ENCODE measurements around the gene GPR27.

Gene GPR27

DNA sequence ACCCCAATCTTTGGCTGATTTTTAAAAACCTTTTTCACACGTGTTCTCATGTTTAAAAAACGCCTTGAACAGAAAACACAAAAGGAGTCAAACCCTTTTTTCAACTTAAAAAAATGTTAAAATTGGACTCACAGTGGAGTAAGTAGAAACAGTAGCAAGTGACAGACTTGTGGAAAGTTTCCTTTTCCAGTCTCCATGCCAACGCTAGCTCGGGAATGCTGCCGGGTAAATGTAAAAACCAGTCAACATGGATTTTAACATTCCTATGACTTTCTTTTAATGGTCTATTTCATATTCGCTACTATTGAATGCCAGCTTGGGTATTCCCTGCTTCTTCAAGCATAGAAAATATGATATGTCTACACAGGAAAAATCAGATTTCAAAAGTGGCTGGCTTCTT is 32.9 kb downstream of the GPR27 start:
- DNase-seq, result no peak

- no peak for DNase-seq
These were observed 34.3 kb downstream of the GPR27 start for GRCh38 chr3:71787851-71788405.

DNA sequence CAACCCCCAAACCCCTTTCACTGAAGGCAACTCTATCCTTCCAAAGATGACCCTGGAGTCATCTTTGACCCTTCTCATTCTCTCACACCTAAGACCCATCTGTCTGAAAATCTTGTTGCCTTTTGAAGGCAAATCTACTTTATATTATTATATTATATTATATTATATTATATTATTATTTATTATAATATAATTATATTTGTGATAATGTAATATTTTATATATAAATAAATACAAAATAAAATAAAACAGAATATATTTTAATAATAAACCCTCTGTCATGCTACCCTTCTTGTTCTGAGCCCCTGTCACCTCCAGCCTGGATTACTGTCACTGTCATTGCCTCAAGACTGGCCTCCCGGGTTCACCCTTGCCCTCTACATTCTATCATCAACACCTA is 36.3 kb downstream of the GPR27 start:
- DNase-seq, result no peak

DNA sequence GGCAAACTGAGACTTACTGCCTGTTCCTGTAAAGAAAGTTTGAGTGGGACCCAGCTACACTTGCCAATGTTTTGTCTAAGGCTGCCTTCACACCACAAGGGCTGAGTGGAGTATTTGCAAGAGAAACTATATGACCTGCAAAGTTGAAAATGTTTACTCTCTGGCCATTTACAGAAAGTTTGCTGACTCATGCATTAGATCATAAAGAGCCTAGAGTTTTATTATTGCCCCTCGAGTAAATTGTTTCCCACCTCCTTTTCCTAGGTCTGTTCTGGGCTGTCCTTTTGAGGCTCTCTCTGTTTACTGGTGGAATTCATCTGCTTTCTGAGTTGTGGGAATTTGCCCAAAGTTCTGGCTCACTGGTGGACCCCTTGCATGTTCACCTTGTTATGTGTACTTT is 38.0 kb downstream of the GPR27 start:
- no peak for DNase-seq

GRCh38 chr3:71796290-71796689 is 42.6 kb downstream of the GPR27 start:
- no peak for DNase-seq

DNA sequence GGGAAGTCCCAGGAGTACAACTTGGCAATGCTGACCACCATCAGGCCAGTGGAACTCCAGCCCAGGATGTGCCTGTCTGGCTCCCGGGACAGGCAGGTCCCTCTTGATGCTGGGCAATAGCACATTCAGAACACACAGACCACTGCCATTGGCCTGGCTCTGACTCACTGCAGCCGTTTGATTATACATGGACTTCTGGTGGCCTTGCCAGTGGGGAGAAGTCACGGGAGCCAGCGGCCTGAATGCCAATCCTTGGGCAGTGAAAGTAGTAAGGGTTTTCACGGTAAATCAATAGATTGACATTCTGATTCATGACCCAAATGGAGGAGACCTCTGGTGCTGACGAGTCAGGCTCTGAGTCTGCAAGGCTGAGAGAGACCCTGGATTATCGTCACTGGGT is 43.8 kb downstream of the GPR27 start:
- no peak for DNase-seq

DNA sequence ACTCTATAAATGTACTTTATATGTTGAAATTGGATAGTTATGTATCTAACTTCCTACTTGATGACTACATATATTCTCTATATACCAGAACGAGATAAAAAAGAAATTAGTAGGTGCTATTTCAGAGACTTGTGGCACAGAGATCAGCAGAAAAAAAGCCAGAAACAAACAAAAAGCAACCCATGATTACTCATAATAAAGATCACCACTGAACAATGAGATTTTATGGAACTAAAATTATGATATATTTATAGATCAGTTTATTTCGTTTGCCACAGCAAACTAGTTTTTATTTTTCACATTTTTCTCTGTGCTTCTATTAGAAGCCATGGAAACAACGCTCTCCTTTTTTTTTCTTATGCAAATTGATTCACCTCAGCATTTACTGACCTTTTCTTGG is 46.4 kb downstream of the GPR27 start:
- DNase-seq, result no peak

DNA sequence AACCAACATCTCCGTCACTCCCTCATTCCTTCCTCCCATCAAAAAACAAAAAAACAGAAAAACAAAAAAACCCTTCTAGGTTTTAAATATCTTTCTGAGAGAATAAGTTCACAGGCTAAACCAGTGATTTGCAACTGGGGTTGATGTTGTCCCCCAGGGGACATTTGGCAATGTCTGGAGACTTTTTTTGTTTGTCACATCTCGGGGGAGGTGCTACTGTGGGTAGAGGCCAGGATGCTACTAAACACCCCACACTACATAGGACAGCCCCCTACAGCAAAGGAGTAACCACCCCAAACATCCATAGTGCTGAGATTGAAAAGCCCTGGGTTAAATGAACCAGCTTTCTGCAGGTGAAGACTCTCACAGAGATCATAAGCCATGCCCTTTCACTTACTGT is 48.3 kb downstream of the GPR27 start:
- DNase-seq, result no peak

DNA sequence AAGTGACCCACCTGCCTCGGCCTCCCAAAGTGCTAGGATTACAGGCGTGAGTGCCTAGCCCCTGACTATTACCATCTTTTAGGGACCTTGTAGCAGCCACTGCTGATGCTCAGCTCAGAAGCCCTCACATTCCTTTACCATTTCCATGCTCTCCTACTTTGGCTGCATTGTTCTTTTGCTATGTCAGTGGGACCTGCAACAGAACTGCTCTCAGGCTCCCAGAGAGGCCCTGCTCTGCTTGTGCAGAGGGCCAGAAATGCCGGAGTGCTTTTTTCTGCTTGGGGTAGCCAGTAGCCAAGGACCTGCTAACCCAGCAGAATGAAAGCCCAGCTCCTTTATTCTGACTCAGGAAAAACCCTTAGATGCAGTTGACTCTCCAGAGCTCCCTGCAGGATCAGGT is 49.6 kb downstream of the GPR27 start:
- DNase-seq, result no peak

- no peak for DNase-seq
These were observed 51.5 kb downstream of the GPR27 start for GRCh38 chr3:71805199-71805598.

DNA sequence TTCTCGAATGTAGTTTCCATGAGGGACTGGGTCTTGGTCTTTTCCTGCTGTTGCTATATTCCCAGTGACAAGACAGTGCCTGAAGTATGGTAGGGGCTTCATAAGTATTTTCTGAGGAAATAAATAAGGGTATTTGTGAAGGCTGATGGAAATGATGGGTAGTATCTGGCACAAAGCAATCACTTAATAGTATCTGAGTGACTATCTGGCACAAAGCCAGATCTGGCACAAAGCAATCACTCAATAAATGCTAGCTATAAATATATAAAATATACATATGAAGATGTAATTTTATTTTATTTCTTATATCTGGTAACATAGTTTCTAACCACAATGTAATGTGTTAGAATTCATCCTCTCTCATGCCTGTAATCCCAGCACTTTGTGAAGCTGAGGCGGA is 52.0 kb downstream of the GPR27 start:
- DNase-seq, result no peak
